Activated T-helper 2 cell treated with anti-CD3 and anti-CD28 coated beads, Interferon-gamma antibody, Interleukin-2, Interleukin-4, amounts not matched to agents 10 μg/mL and 5 μg/mL and 100 μg/mL, durations not matched to agents 14 hours and 24 hours and 36 hours (primary cell): ENCODE data around the gene TRMU. TPM values are rescaled to one million over a fixed set of nuclear protein-coding genes. Genes with fewer than 3 reads are reported as not detected.

Source experiments
- DNase-seq: peaks from one replicate; pipeline ENCODE4 v3.0.0; 2021; ENCODE audit warnings: low spot score
- H3K27ac Mint-ChIP-seq: one replicate; pipeline ENCODE4 v1.8.0; 2021; ENCODE audit warnings: mixed read lengths
- H3K27me3 Mint-ChIP-seq: one replicate; pipeline ENCODE4 v1.8.0; 2021; ENCODE audit warnings: low read depth, mixed read lengths
- H3K36me3 Mint-ChIP-seq: one replicate; pipeline ENCODE4 v1.8.0; 2021; ENCODE audit warnings: low read depth, mixed read lengths
- H3K4me1 Mint-ChIP-seq: one replicate; pipeline ENCODE4 v1.8.0; 2021; ENCODE audit warnings: low read depth, mixed read lengths
- H3K4me3 Mint-ChIP-seq: one replicate; pipeline ENCODE4 v1.8.0; 2021; ENCODE audit warnings: low read depth, mild to moderate bottlenecking, moderate library complexity, mixed read lengths
- H3K9me3 Mint-ChIP-seq: one replicate; pipeline ENCODE4 v1.8.0; 2021; ENCODE audit warnings: mixed read lengths
- intact Hi-C: fragments of 100-400 bp; cut with micrococcal nuclease; formaldehyde crosslinking; loops from one replicate; pipeline ENCODE4 v1.15.1; 2023
- total RNA-seq: library from RNA; stranded (reverse); gene quantifications from 2 replicates; pipeline ENCODE4 v1.2.3, GENCODE V29; 2022

Gene TRMU
- total RNA-seq, 1 donor from 2014 or later = 76.0 TPM

DNA sequence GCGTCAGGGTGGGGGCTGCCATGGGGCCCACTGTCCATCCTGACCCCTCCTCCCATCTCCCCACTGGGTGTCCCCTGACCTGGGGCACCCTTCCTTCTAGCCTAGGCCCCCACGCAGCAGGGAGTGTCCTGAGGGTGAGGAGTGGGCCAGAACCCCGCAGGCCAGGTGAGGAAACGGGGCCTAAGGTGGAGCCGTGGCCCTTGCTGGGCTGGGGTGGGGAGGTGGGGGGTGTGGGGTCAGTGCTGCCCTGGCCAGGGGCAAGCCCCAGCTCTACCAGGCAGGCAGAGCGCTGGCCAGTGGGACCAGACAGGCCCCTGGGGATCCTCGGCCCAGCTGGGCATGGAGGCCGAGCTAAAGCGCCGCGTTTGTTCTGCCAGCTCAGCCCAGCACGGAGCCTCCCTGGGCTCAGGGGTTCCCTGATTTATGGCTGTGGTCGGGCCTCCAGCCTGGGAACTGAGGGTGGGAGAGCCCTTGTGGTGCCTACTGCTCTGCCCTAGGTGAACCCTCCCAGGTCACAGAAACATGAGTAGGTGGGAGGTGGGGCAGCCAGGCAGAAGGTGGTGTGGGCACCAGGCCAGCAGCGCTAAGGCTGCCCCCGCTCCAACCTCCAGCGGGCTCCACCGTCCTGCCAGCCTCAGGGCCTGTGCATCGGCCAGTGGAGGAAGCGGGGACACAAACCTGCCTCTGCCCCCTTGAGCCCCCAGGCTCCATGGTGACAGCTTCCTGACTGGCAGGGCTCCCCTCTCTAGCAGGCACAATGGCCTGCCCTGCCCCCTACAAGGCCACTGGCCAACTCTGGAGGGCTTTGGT is 22.4 kb downstream of the TRMU start:
- H3K4me1 Mint-ChIP-seq = no peaks in the 10 kb centered on the region
- no peak overlapping the region for H3K27ac Mint-ChIP-seq
- intact Hi-C loops = no loop called here
- no peaks in the 10 kb centered on the region for H3K27me3 Mint-ChIP-seq
- no peak for DNase-seq
- H3K36me3 Mint-ChIP-seq = peaks cover 15% of the 10 kb centered on the region
- no peaks in the 10 kb centered on the region for H3K9me3 Mint-ChIP-seq
- H3K4me3 Mint-ChIP-seq = no peak overlapping the region

DNA sequence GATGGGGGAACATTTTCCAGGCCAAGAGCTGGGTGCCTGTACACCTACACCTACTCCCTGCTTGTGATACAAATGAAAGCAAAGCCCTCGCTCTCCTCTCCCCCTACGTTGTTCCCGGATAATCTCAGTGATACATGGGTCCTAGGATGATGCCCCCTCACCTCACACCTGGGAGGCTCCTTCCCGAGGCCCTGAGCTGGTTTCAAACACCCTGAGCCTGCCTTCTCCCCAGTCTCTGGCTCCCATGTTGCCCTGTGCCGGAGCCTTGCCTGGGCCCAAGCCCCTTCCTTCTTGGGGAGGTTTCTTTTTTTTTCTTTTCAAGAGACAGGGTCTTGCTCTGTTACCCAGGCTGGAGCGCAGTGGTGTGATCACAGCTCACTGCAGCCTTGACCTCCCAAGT is 23.3 kb downstream of the TRMU start:
- Mint-ChIP-seq H3K27me3 (no peaks in the 10 kb centered on the region), H3K4me3 (no peak overlapping the region), H3K4me1 (no peaks in the 10 kb centered on the region), H3K27ac (no peak overlapping the region), H3K9me3 (no peaks in the 10 kb centered on the region), H3K36me3 (peaks cover 11% of the 10 kb centered on the region)
- DNase-seq = no peak
- intact Hi-C loops = no loop called here

GRCh38 chr22:46359362-46359761 is 23.8 kb downstream of the TRMU start:
- Mint-ChIP-seq H3K9me3 (no peaks in the 10 kb centered on the region), H3K4me1 (no peaks in the 10 kb centered on the region), H3K27me3 (no peaks in the 10 kb centered on the region), H3K4me3 (no peak overlapping the region), H3K27ac (no peak overlapping the region), H3K36me3 (peaks cover 8% of the 10 kb centered on the region)
- DNase-seq = no peak
- intact Hi-C loops = no loop called here

GRCh38 chr22:46360097-46360496 is 24.6 kb downstream of the TRMU start:
- H3K9me3 Mint-ChIP-seq = no peaks in the 10 kb centered on the region
- intact Hi-C loops = no loop called here
- no peak overlapping the region for H3K27ac Mint-ChIP-seq
- no peak overlapping the region for H3K4me3 Mint-ChIP-seq
- H3K4me1 Mint-ChIP-seq = no peaks in the 10 kb centered on the region
- no peak for DNase-seq
- peaks cover 8% of the 10 kb centered on the region for H3K36me3 Mint-ChIP-seq
- H3K27me3 Mint-ChIP-seq = no peaks in the 10 kb centered on the region

DNA sequence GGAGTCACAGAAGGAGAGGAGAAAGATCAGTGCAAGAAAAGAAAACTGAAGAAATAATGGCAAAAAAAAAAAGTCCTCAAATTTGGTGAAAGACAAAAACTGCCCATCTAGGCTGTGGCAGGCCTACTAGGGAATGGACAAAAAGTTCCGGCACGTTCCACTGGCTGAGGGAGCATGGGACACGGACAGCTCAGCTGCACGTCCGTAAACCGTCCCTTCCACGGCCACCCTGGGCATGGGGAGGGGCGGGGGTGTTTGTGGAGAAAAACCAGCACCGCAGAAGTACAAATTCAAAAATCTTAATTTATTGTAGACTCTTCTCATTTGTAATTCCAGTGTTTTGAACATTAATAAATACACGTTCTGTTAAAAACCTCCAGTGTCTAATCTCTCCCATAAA is 25.4 kb downstream of the TRMU start:
- H3K27ac Mint-ChIP-seq = no peak overlapping the region
- no peaks in the 10 kb centered on the region for H3K4me1 Mint-ChIP-seq
- no peak overlapping the region for H3K4me3 Mint-ChIP-seq
- intact Hi-C loops = no loop called here
- no peaks in the 10 kb centered on the region for H3K27me3 Mint-ChIP-seq
- H3K36me3 Mint-ChIP-seq = peaks cover 3% of the 10 kb centered on the region
- H3K9me3 Mint-ChIP-seq = no peaks in the 10 kb centered on the region
- no peak for DNase-seq

GRCh38 chr22:46361826-46362202 is 26.3 kb downstream of the TRMU start:
- DNase-seq = no peak
- no peak overlapping the region for H3K27ac Mint-ChIP-seq
- H3K4me1 Mint-ChIP-seq = no peaks in the 10 kb centered on the region
- intact Hi-C loops = no loop called here
- H3K4me3 Mint-ChIP-seq = no peak overlapping the region
- H3K36me3 Mint-ChIP-seq = peaks cover 3% of the 10 kb centered on the region
- no peaks in the 10 kb centered on the region for H3K27me3 Mint-ChIP-seq
- H3K9me3 Mint-ChIP-seq = no peaks in the 10 kb centered on the region

GRCh38 chr22:46362203-46362933 is 26.9 kb downstream of the TRMU start:
- no peak overlapping the region for H3K4me3 Mint-ChIP-seq
- no peak overlapping the region for H3K27ac Mint-ChIP-seq
- intact Hi-C loops = no loop called here
- DNase-seq = no peak
- H3K36me3 Mint-ChIP-seq = peaks cover 2% of the 10 kb centered on the region
- H3K4me1 Mint-ChIP-seq = no peaks in the 10 kb centered on the region
- H3K9me3 Mint-ChIP-seq = no peaks in the 10 kb centered on the region
- no peaks in the 10 kb centered on the region for H3K27me3 Mint-ChIP-seq

DNA sequence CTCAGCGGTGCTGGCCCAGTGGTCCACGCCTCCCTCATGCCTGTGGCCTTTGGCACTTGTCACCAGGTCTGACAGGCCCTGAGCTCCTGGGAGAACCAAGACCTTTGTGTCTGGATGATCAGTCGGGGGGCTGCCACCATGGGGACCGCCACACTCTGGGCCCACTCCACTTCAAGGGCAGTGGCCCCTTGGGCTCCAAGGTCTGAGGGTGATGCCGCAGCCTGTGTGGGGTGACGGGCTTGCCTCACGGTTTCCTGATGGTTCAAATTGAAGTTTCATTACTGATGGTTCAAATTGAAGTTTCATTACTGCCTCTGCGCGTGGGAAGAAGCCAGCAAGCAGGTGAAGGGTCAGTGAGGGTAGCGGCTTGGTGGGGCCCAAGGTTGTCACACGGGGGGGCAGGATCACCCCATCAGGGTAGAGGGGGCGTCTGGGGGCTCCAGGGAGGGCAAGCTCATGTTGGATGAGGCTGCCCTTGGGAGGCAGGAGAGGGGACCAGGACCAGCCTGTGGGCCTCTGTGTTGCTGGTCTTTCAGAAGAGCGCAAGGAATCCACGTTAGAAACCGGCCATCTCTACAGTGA is 27.5 kb downstream of the TRMU start:
- intact Hi-C loops = no loop called here
- no peaks in the 10 kb centered on the region for H3K36me3 Mint-ChIP-seq
- H3K4me1 Mint-ChIP-seq = no peaks in the 10 kb centered on the region
- no peak overlapping the region for H3K4me3 Mint-ChIP-seq
- DNase-seq = no peak
- H3K27ac Mint-ChIP-seq = no peak overlapping the region
- no peaks in the 10 kb centered on the region for H3K27me3 Mint-ChIP-seq
- no peaks in the 10 kb centered on the region for H3K9me3 Mint-ChIP-seq

GRCh38 chr22:46363611-46364321 is 28.3 kb downstream of the TRMU start:
- Mint-ChIP-seq H3K4me1 (no peaks in the 10 kb centered on the region), H3K36me3 (no peaks in the 10 kb centered on the region), H3K27ac (no peak overlapping the region), H3K4me3 (no peak overlapping the region), H3K27me3 (no peaks in the 10 kb centered on the region), H3K9me3 (no peaks in the 10 kb centered on the region)
- no peak for DNase-seq
- intact Hi-C loops = no loop called here

DNA sequence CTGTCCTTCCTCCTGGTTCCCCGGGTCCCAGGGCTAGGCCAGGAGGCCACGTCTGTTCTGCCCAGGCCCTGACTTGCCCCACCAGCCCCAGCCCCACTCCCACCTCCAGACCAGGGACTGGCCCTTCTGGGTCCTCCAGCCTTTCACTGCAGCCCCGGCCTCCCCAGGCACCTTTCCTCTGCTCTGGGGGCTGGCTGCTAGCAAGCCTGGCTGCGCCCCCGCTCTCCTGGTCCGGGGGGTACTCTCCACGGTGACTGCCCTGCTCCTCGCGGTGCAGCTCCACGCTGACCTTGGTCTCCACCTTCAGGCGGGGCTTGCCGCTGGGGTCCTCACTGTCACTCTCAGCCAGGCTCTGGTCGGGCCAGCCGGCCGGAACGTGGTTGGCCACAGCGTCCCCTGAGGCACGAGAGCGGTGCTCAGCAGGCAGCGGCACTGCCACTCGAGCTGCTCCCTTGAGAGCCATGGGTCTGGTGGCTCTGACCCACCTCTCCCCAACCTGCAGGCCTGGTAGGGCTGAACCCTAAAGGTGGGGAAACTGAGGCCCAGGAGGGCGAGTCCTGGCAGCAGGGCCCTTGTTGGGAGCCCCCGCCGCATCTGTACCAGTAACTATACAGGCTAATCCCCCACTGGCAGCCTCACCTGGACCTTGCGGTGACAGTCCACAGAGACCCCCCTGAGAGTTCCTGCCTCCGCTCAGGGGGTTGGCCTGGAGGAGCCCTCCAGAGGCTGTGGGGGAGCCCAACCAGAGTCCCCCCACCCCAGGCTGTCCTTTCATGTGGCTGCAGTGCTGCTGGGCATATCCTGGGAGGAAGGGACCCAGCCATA is 29.0 kb downstream of the TRMU start:
- Mint-ChIP-seq H3K27me3 (no peaks in the 10 kb centered on the region), H3K4me3 (no peak overlapping the region), H3K36me3 (no peaks in the 10 kb centered on the region), H3K4me1 (no peaks in the 10 kb centered on the region), H3K27ac (no peak overlapping the region), H3K9me3 (no peaks in the 10 kb centered on the region)
- intact Hi-C loops = no loop called here
- no peak for DNase-seq

- Mint-ChIP-seq H3K36me3 (no peaks in the 10 kb centered on the region), H3K4me1 (no peaks in the 10 kb centered on the region), H3K27ac (no peak overlapping the region), H3K9me3 (no peaks in the 10 kb centered on the region), H3K4me3 (no peak overlapping the region), H3K27me3 (no peaks in the 10 kb centered on the region)
- intact Hi-C loops = no loop called here
- no peak for DNase-seq
These were observed 29.7 kb downstream of the TRMU start for GRCh38 chr22:46365166-46365624.

DNA sequence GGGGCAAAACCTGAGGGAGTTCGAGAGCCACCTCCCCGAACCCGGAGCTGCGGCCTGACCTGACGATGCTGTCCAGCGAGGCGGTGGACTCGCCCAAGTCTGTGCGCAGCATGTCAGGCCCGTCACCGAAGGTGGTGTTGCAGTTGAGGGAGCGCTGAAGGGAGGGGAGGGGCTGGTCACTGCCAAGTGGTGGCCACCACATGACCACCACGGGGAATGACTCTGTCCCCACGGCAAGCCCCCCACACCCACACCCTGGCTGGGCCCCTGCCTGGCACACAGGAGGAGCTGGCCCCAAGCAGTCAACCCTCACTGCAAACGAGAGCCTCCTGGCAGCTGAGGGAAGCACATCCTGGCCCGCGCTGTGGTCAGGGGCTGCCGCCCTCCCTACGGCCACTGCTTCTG is 30.8 kb downstream of the TRMU start:
- H3K9me3 Mint-ChIP-seq = no peaks in the 10 kb centered on the region
- H3K27me3 Mint-ChIP-seq = no peaks in the 10 kb centered on the region
- no peaks in the 10 kb centered on the region for H3K4me1 Mint-ChIP-seq
- H3K36me3 Mint-ChIP-seq = no peaks in the 10 kb centered on the region
- intact Hi-C loops = no loop called here
- no peak for DNase-seq
- no peak overlapping the region for H3K4me3 Mint-ChIP-seq
- no peak overlapping the region for H3K27ac Mint-ChIP-seq
